Stomach (tissue), 4 donors: Measurements from ENCODE around the gene TMTC2.

ENCODE experiments used
- CTCF ChIP-seq, 7 experiments: fragments of 450-650 bp in 4 of 7; fragments of 200-600 bp in 3 of 7; sonication (generic) in 3 of 7; IDR thresholded peaks; one replicate each; pipeline ENCODE4 v1.5.1; 2016 to 2019; ENCODE audit warnings: antibody characterized with exemption in 7 of 7, control low read depth in 2 of 7, mild to moderate bottlenecking in 1 of 7
- EP300 ChIP-seq: sonication (generic); formaldehyde crosslinking; IDR thresholded peaks from one replicate; pipeline ENCODE4 v1.6.1; 2017; ENCODE audit warnings: antibody characterized with exemption
- POLR2A ChIP-seq, 4 donors: fragments of 450-650 bp; IDR thresholded peaks; one replicate each; pipeline ENCODE4 v1.6.1; 2016; ENCODE audit warnings: antibody characterized with exemption in 4 of 4, control low read depth in 2 of 4, mild to moderate bottlenecking in 1 of 4, moderate library complexity in 1 of 4
- POLR2AphosphoS5 ChIP-seq, 3 donors: sonication (generic); formaldehyde crosslinking; IDR thresholded peaks; one replicate each; pipeline ENCODE4 v1.6.1; 2016; ENCODE audit warnings: antibody characterized with exemption in 3 of 3

GRCh38 chr12:82832096-82832495 lies 145.4 kb downstream of the TMTC2 start:
- TF ChIP-seq CTCF (IDR thresholded peaks at IDR 0.05) (no peak), POLR2AphosphoS5 (IDR thresholded peaks at IDR 0.05) (no peak), POLR2A (IDR thresholded peaks at IDR 0.05) (no peak), EP300 (no peak)
